GM12801 (cell line): ENCODE results near the gene NACC1.

Experiments used
- CTCF ChIP-seq: IDR thresholded peaks from one replicate; pipeline ENCODE4 v1.5.1; 2011; ENCODE audit warnings: control low read depth; ENCODE audit not compliant: insufficient read length; ENCODE audit errors: extremely low read depth

The NACC1 gene

DNA sequence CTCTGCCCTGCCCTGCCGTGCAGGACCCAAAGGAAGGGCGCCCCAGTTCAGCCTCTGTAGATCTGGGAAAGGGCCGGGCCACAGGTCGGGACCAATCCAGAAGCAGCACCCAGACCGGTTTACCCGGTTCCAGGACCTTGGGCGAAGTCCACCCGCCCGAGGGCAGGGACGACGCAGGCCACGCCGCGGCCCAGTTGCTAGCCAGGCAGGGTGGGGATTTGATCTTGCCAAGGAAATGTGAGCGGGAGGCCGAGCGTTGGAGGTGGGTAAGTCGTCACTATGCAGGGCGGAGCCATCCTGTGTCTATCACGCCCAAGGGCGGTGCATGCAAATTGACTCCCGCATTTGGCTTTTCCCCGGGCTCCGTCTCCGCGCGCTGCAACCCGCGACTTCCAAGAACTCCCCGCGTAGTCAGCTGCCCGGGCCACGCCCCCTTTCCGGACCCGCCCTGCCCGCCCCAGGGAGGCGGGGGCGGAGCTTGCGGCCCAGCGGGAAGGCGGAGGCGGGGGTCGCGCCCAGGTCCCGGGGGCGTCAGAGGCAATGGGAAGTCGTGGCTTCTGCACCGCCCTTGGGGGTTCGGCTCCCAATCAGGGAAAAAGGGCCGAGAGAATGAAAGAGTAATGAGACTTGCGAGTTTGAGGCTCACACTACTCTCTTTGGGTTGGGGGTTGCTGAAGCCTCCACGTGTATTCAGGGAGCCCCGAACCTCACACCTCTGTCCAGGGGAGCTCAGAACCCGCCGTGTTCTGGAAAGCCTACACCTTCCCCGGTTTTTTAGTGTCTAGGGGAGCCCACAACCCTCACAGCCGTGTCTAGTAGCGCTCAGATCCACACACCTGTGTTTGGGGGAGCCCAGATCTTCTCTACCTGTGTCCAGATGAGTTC lies 44.9 kb downstream of the NACC1 start:
- no peak for TF ChIP-seq CTCF

GRCh38 chr19:13163609-13164342 lies 45.7 kb downstream of the NACC1 start:
- TF ChIP-seq CTCF = no peak

DNA sequence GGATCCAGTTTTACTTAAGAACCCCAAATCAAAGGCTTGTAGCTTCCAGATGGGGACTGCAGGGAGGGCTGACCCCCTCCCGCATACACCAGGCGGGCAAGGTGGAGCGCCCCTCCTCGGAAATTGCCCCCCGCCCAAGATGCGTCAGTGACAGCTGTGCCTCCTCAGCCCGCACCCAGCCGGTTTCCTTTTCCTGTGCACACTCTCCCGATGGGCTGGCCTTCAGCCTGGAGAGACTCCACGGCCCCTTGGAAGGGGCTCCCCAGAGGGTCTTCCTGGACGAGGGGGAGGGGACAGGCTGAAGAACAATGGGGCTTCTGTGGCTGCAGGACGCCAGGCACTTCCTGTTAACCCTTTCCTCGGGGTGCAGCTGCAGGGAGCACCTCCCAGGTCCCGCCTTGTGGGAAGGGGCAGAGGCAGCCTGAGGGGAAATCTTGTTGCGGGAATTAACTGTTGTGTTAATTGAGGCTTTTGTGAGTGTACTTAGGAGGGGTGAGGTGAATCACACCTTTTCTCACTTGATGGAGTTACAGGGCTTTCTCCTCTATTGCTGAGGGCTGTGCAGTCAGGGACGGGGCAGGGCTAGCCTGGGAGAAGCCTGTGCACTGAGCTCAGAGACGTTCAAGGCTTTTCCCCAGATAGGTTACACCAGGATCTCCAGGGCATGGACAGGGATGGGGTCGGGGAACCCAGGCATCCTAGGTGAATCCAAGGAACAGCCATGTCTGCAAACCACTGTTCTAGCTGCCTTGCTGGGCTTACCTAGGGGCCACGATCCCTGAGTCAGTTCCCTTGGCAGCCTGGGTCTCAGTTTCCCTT lies 46.5 kb downstream of the NACC1 start:
- TF ChIP-seq CTCF = no peak

DNA sequence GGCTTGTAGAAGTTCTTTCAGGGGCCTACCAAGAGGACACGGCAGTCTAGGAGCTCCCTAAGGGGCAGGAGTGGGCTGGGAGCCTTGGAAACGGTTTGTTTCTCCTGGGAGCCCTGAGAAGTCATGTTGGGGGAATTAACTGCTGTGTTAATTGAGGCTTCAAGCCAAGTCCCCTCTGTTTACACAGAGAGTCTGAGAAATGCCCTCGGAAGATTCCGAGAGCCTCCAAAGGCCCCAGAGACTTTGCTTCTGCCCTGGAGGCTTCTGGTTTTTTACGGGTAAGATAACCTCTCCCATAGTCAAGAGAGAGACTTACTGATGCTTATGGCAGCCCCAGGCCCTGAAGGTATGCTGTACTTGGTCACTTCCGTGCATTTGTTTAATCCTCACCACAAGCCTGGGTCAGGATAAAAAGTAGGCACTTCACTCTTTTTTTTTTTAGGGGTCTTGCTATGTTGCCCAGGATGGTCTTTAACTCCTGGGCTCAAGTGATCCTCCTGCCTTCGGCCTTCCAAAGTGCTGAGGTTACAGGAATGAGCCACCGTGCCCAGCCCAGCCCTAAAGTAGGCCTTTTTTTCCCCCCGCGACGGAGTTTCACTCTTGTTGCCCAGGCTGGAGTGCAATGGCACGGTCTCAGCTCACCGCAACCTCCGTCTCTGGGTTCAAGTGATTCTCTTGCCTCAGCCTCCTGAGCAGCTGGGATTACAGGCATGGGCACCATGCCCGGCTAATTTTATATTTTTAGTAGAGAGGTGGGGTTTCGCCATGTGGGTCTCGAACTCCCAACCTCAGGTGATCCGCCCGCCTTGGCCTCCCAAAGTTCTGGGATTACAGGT lies 47.3 kb downstream of the NACC1 start:
- TF ChIP-seq CTCF = no peak

DNA sequence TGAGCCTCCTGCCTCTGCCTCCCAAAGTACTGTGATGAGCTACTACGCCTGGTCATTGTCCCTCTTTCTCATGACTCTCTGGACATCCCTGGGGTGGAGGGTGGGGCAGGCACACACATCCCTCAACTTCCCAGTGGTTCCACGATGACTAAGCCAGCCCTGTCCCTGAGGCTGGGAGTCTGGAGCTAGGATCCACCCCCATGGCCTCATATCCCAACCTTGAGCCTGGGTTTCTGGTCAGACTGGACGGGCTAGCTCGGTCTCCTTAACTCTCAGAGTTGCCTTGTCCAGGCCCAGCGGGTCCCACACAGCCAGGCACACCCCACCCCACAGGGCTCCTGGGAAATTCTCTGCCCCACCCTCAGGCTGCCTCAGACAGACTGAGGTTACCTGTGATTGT lies 51.7 kb downstream of the NACC1 start:
- no peak for TF ChIP-seq CTCF

DNA sequence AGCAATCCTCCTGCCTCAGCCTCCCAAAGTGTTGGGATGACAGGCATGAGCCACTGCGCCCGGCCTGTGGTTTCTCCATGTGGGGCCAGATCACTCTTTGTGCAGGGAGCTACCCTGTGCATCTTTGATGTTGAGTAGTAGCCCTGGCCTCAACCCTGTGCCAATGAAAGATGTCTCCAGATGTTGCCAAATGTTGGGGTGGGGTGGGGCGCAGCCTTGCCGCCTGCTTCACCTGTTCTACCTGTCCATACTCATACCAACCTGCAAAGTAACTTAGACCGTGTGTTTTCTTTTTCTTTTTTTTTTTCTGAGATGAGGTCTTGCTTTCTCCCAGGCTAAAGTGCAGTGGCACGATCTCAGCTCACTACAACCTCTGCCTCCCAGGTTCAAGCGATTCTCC lies 53.1 kb downstream of the NACC1 start:
- TF ChIP-seq CTCF = no peak
